Stimulated activated CD4-positive, alpha-beta T cell treated with anti-CD3 and anti-CD28 coated beads, TNF-alpha, amount 100 ng/mL, for 1 hour (primary cell): ENCODE results near the gene PLA2G12A.
"Not testable (repeated sequence)": the region's sequence is repeated elsewhere in the genome, so short reads cannot be mapped to it uniquely, and the experiment has no call there.

Experiments
- DNase-seq, 3 donors: peaks; one replicate each; pipeline ENCODE4 v3.0.0-alpha.2; 2020; ENCODE audit warnings: low read depth in 3 of 3, low spot score in 1 of 3

Gene PLA2G12A

GRCh38 chr4:109682875-109683274, 47.0 kb downstream of the PLA2G12A start:
- no peak for DNase-seq

- DNase-seq = not testable (repeated sequence)
These were observed 50.9 kb downstream of the PLA2G12A start for GRCh38 chr4:109678925-109679324.

- not testable (repeated sequence) for DNase-seq
These were observed 51.4 kb downstream of the PLA2G12A start for GRCh38 chr4:109678472-109678871.

GRCh38 chr4:109676886-109677285, 53.0 kb downstream of the PLA2G12A start:
- no peak for DNase-seq

GRCh38 chr4:109675843-109676242, 54.0 kb downstream of the PLA2G12A start:
- DNase-seq = no peak

GRCh38 chr4:109675181-109675580, 54.7 kb downstream of the PLA2G12A start:
- DNase-seq = no peak

GRCh38 chr4:109673303-109673702, 56.6 kb downstream of the PLA2G12A start:
- no peak for DNase-seq

GRCh38 chr4:109672169-109672930, 57.5 kb downstream of the PLA2G12A start:
- no peak for DNase-seq

GRCh38 chr4:109671350-109671749, 58.5 kb downstream of the PLA2G12A start:
- no peak for DNase-seq

- no peak for DNase-seq
These were observed 63.9 kb downstream of the PLA2G12A start for GRCh38 chr4:109665783-109666485.

- no peak for DNase-seq
These were observed 67.1 kb downstream of the PLA2G12A start for GRCh38 chr4:109662771-109663170.

- DNase-seq = no peak
These were observed 67.8 kb downstream of the PLA2G12A start for GRCh38 chr4:109662116-109662515.
